ENCODE data around the gene ZNF783. TPM values are rescaled to one million over a fixed set of nuclear protein-coding genes. Genes with fewer than 3 reads are reported as not detected.
A peak's percentile ranks its signal among the peaks of the same experiment; 100 is the strongest.
"Not testable (repeated sequence)": the region's sequence is repeated elsewhere in the genome, so short reads cannot be mapped to it uniquely, and the experiment has no call there.

Gene ZNF783
- total and polyA plus RNA-seq, 4 donors = 1.0 to 23.8 (median 15.9) TPM

- WGBS, 2 donors = 79 to 81% methylated on average over 7 of the region's 7 CpGs
- intact Hi-C loops (cut with DNase I) = loop anchor here in 1 of 2 donors (5.0 kb wide), 1 partner anchor 40 kb away; the partner anchor contains the start of gene ZNF282
Measured at GRCh38 chr7:149237502-149237901, 24.5 kb upstream of the ZNF783 start.

GRCh38 chr7:149238051-149238450, 23.9 kb upstream of the ZNF783 start:
- H3K9me3 ChIP-seq (ENCODE audit: control insufficient read depth, low read length) = no peaks in the 10 kb centered on the region
- no peak for ATAC-seq (ENCODE audit: low FRiP score)
- H3K4me3 ChIP-seq (ENCODE audit: low read length in 2 of 2) = no peak overlapping the region
- no peak for DNase-seq
- 75% methylated on average over 3 of the region's 3 CpGs for WGBS, 2 donors
- H3K27me3 ChIP-seq (ENCODE audit: control insufficient read depth in 1 of 2, insufficient read depth in 2 of 2, low read length in 1 of 2) = no peaks in the 10 kb centered on the region
- no peak overlapping the region for H3K27ac ChIP-seq (ENCODE audit: low read depth in 1 of 2, low read length in 2 of 2)
- intact Hi-C loops (cut with DNase I) = loop anchor here in 1 of 2 donors (5.0 kb wide), 1 partner anchor 41 kb away; the partner anchor contains the start of gene ZNF282
- H3K36me3 ChIP-seq (ENCODE audit: control insufficient read depth in 1 of 2, insufficient read depth in 2 of 2, low read length in 1 of 2) = no peaks in the 10 kb centered on the region
- no peaks in the 10 kb centered on the region for H3K4me1 ChIP-seq (ENCODE audit: control insufficient read depth in 1 of 2, insufficient read depth in 2 of 2, low read length in 2 of 2)

More at GRCh38 chr7:149237502-149237901, 24.5 kb upstream of the ZNF783 start:
- ATAC-seq (ENCODE audit: low FRiP score) = no peak
- no peak overlapping the region for H3K4me3 ChIP-seq (ENCODE audit: low read length in 2 of 2)
- no peaks in the 10 kb centered on the region for H3K9me3 ChIP-seq (ENCODE audit: control insufficient read depth, low read length)
- DNase-seq = no peak
- H3K36me3 ChIP-seq (ENCODE audit: control insufficient read depth in 1 of 2, insufficient read depth in 2 of 2, low read length in 1 of 2) = no peaks in the 10 kb centered on the region
- H3K27ac ChIP-seq (ENCODE audit: low read depth in 1 of 2, low read length in 2 of 2) = no peak overlapping the region
- H3K27me3 ChIP-seq (ENCODE audit: control insufficient read depth in 1 of 2, insufficient read depth in 2 of 2, low read length in 1 of 2) = no peaks in the 10 kb centered on the region
- H3K4me1 ChIP-seq (ENCODE audit: control insufficient read depth in 1 of 2, insufficient read depth in 2 of 2, low read length in 2 of 2) = no peaks in the 10 kb centered on the region

GRCh38 chr7:149239345-149240143, 22.5 kb upstream of the ZNF783 start, which contains the start of gene ZNF212:
Gene ZNF212 (plus strand): TSS chr7:149239651. CDS start chr7:149239779, 128 bp downstream.
- Histone ChIP-seq H3K4me1 (ENCODE audit: control insufficient read depth in 1 of 2, insufficient read depth in 2 of 2, low read length in 2 of 2) (no peaks in the 10 kb centered on the region), H3K4me3 (ENCODE audit: low read length in 2 of 2) (peak within 1 kb of the TSS; percentile 70 to 82), H3K36me3 (ENCODE audit: control insufficient read depth in 1 of 2, insufficient read depth in 2 of 2, low read length in 1 of 2) (no peaks in the 10 kb centered on the region), H3K27ac (ENCODE audit: low read depth in 1 of 2, low read length in 2 of 2) (no peak within 1 kb of the TSS), H3K27me3 (ENCODE audit: control insufficient read depth in 1 of 2, insufficient read depth in 2 of 2, low read length in 1 of 2) (no peaks in the 10 kb centered on the region), H3K9me3 (ENCODE audit: control insufficient read depth, low read length) (no peaks in the 10 kb centered on the region)
- ATAC-seq (ENCODE audit: low FRiP score) = peak; percentile 100
- 0% methylated on average over 55 to 64 of the region's 64 CpGs for WGBS, 2 donors
- intact Hi-C loops (cut with DNase I) = loop anchor here in 1 of 2 donors (5.0 kb wide), 1 partner anchor 42 kb away; the partner anchor contains the start of gene ZNF282
- DNase-seq = peak; percentile 94 to 96

GRCh38 chr7:149240637-149241036, 21.4 kb upstream of the ZNF783 start:
- no peak for ATAC-seq (ENCODE audit: low FRiP score)
- no peaks in the 10 kb centered on the region for H3K36me3 ChIP-seq (ENCODE audit: control insufficient read depth in 1 of 2, insufficient read depth in 2 of 2, low read length in 1 of 2)
- H3K9me3 ChIP-seq (ENCODE audit: control insufficient read depth, low read length) = no peaks in the 10 kb centered on the region
- no peak for DNase-seq
- peak overlapping the region in 1 of 2 donors; percentile 82 for H3K4me3 ChIP-seq (ENCODE audit: low read length in 2 of 2)
- no peak overlapping the region for H3K27ac ChIP-seq (ENCODE audit: low read depth in 1 of 2, low read length in 2 of 2)
- WGBS, 2 donors = 76 to 80% methylated on average over 5 of the region's 5 CpGs
- intact Hi-C loops (cut with DNase I) = no loop called here
- no peaks in the 10 kb centered on the region for H3K27me3 ChIP-seq (ENCODE audit: control insufficient read depth in 1 of 2, insufficient read depth in 2 of 2, low read length in 1 of 2)
- H3K4me1 ChIP-seq (ENCODE audit: control insufficient read depth in 1 of 2, insufficient read depth in 2 of 2, low read length in 2 of 2) = no peaks in the 10 kb centered on the region

- H3K9me3 ChIP-seq (ENCODE audit: control insufficient read depth, low read length) = no peaks in the 10 kb centered on the region
- H3K4me1 ChIP-seq (ENCODE audit: control insufficient read depth in 1 of 2, insufficient read depth in 2 of 2, low read length in 2 of 2) = no peaks in the 10 kb centered on the region
- no peak overlapping the region for H3K4me3 ChIP-seq (ENCODE audit: low read length in 2 of 2)
- ATAC-seq (ENCODE audit: low FRiP score) (no peak), DNase-seq (peak in 1 of 2 donors; percentile 11)
- H3K27ac ChIP-seq (ENCODE audit: low read depth in 1 of 2, low read length in 2 of 2) = no peak overlapping the region
- no peaks in the 10 kb centered on the region for H3K27me3 ChIP-seq (ENCODE audit: control insufficient read depth in 1 of 2, insufficient read depth in 2 of 2, low read length in 1 of 2)
- no peaks in the 10 kb centered on the region for H3K36me3 ChIP-seq (ENCODE audit: control insufficient read depth in 1 of 2, insufficient read depth in 2 of 2, low read length in 1 of 2)
- intact Hi-C loops (cut with DNase I) = no loop called here
- 96% methylated on average over 5 of the region's 5 CpGs for WGBS, 2 donors
Measured at GRCh38 chr7:149241696-149242095, 20.3 kb upstream of the ZNF783 start.

GRCh38 chr7:149245244-149245643, 16.8 kb upstream of the ZNF783 start:
- WGBS, 2 donors = 78% methylated on average over 5 of the region's 5 CpGs
- no peaks in the 10 kb centered on the region for H3K27me3 ChIP-seq (ENCODE audit: control insufficient read depth in 1 of 2, insufficient read depth in 2 of 2, low read length in 1 of 2)
- H3K36me3 ChIP-seq (ENCODE audit: control insufficient read depth in 1 of 2, insufficient read depth in 2 of 2, low read length in 1 of 2) = no peaks in the 10 kb centered on the region
- H3K9me3 ChIP-seq (ENCODE audit: control insufficient read depth, low read length) = no peaks in the 10 kb centered on the region
- DNase-seq (no peak), ATAC-seq (ENCODE audit: low FRiP score) (no peak)
- no peak overlapping the region for H3K4me3 ChIP-seq (ENCODE audit: low read length in 2 of 2)
- H3K4me1 ChIP-seq (ENCODE audit: control insufficient read depth in 1 of 2, insufficient read depth in 2 of 2, low read length in 2 of 2) = no peaks in the 10 kb centered on the region
- H3K27ac ChIP-seq (ENCODE audit: low read depth in 1 of 2, low read length in 2 of 2) = no peak overlapping the region
- intact Hi-C loops (cut with DNase I) = no loop called here

- H3K9me3 ChIP-seq (ENCODE audit: control insufficient read depth, low read length) = no peaks in the 10 kb centered on the region
- WGBS, 2 donors = 79 to 80% methylated on average over 5 of the region's 5 CpGs
- ATAC-seq (ENCODE audit: low FRiP score) (no peak), DNase-seq (no peak)
- no peaks in the 10 kb centered on the region for H3K4me1 ChIP-seq (ENCODE audit: control insufficient read depth in 1 of 2, insufficient read depth in 2 of 2, low read length in 2 of 2)
- no peaks in the 10 kb centered on the region for H3K27me3 ChIP-seq (ENCODE audit: control insufficient read depth in 1 of 2, insufficient read depth in 2 of 2, low read length in 1 of 2)
- peaks cover 0 to 3% of the 10 kb centered on the region in 2 donors for H3K36me3 ChIP-seq (ENCODE audit: control insufficient read depth in 1 of 2, insufficient read depth in 2 of 2, low read length in 1 of 2)
- intact Hi-C loops (cut with DNase I) = no loop called here
- H3K4me3 ChIP-seq (ENCODE audit: low read length in 2 of 2) = no peak overlapping the region
- no peak overlapping the region for H3K27ac ChIP-seq (ENCODE audit: low read depth in 1 of 2, low read length in 2 of 2)
Measured at GRCh38 chr7:149245744-149246143, 16.3 kb upstream of the ZNF783 start.

- 71 to 73% methylated on average over 3 of the region's 3 CpGs for WGBS, 2 donors
- H3K27me3 ChIP-seq (ENCODE audit: control insufficient read depth in 1 of 2, insufficient read depth in 2 of 2, low read length in 1 of 2) = no peaks in the 10 kb centered on the region
- H3K27ac ChIP-seq (ENCODE audit: low read depth in 1 of 2, low read length in 2 of 2) = no peak overlapping the region
- intact Hi-C loops (cut with DNase I) = no loop called here
- no peaks in the 10 kb centered on the region for H3K9me3 ChIP-seq (ENCODE audit: control insufficient read depth, low read length)
- peaks cover 0 to 9% of the 10 kb centered on the region in 2 donors for H3K36me3 ChIP-seq (ENCODE audit: control insufficient read depth in 1 of 2, insufficient read depth in 2 of 2, low read length in 1 of 2)
- ATAC-seq (ENCODE audit: low FRiP score) = no peak
- H3K4me1 ChIP-seq (ENCODE audit: control insufficient read depth in 1 of 2, insufficient read depth in 2 of 2, low read length in 2 of 2) = no peaks in the 10 kb centered on the region
- H3K4me3 ChIP-seq (ENCODE audit: low read length in 2 of 2) = no peak overlapping the region
- DNase-seq = no peak
Measured at GRCh38 chr7:149248777-149249176, 13.2 kb upstream of the ZNF783 start.

GRCh38 chr7:149250151-149250550, 11.8 kb upstream of the ZNF783 start:
- ATAC-seq (ENCODE audit: low FRiP score); H3K9me3 ChIP-seq (ENCODE audit: control insufficient read depth, low read length); intact Hi-C loops (cut with DNase I); H3K4me1 ChIP-seq (ENCODE audit: control insufficient read depth in 1 of 2, insufficient read depth in 2 of 2, low read length in 2 of 2); H3K4me3 ChIP-seq (ENCODE audit: low read length in 2 of 2); DNase-seq; H3K27ac ChIP-seq (ENCODE audit: low read depth in 1 of 2, low read length in 2 of 2); H3K36me3 ChIP-seq (ENCODE audit: control insufficient read depth in 1 of 2, insufficient read depth in 2 of 2, low read length in 1 of 2); H3K27me3 ChIP-seq (ENCODE audit: control insufficient read depth in 1 of 2, insufficient read depth in 2 of 2, low read length in 1 of 2): not testable (repeated sequence)
- 93 to 95% methylated on average over 18 of the region's 18 CpGs for WGBS, 2 donors
